ENCODE data around the gene BLOC1S1.

GRCh38 chr12:55716582-55716957 is 724 bp downstream of the BLOC1S1 start:
- TF ChIP-seq CTCF (IDR thresholded peaks at IDR 0.05) (no peak), POLR2A (IDR thresholded peaks at IDR 0.05) (no peak)
